GM10266 (cell line): ENCODE data around the gene CR1.
"Not testable (repeated sequence)": the region's sequence is repeated elsewhere in the genome, so short reads cannot be mapped to it uniquely, and the experiment has no call there.

Experiments
- DNase-seq: peaks from one replicate; pipeline ENCODE4 v3.0.0; 2012; ENCODE audit errors: extremely low spot score
- TF ChIP-seq, protein P1 (sequence below): IDR thresholded peaks from 2 replicates; pipeline ENCODE4 v1.5.1; 2012; ENCODE audit warnings: mild to moderate bottlenecking, low read depth; ENCODE audit not compliant: control insufficient read depth, insufficient read depth; ENCODE audit errors: missing control alignments

The CR1 gene

DNA sequence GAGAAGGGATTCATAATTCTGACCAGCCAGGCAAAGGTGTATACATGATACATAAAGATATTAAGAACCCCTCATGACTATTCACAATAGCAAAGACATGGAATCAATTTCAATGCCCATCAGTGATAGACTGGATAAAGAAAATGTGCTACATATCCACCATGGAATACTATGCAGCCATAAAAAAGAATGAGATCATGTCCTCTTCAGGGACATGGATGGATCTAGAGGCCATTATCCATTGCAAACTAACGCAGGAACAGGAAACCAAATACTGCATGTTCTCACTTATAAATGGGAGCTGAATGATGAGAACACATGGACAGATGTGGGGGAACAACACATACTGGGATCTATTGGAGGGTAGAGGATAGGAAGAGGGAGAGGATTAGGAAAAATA is 170.4 kb downstream of the CR1 start:
- TF ChIP-seq, protein P1, sequence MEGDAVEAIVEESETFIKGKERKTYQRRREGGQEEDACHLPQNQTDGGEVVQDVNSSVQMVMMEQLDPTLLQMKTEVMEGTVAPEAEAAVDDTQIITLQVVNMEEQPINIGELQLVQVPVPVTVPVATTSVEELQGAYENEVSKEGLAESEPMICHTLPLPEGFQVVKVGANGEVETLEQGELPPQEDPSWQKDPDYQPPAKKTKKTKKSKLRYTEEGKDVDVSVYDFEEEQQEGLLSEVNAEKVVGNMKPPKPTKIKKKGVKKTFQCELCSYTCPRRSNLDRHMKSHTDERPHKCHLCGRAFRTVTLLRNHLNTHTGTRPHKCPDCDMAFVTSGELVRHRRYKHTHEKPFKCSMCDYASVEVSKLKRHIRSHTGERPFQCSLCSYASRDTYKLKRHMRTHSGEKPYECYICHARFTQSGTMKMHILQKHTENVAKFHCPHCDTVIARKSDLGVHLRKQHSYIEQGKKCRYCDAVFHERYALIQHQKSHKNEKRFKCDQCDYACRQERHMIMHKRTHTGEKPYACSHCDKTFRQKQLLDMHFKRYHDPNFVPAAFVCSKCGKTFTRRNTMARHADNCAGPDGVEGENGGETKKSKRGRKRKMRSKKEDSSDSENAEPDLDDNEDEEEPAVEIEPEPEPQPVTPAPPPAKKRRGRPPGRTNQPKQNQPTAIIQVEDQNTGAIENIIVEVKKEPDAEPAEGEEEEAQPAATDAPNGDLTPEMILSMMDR, result no peak
- no peak for DNase-seq

DNA sequence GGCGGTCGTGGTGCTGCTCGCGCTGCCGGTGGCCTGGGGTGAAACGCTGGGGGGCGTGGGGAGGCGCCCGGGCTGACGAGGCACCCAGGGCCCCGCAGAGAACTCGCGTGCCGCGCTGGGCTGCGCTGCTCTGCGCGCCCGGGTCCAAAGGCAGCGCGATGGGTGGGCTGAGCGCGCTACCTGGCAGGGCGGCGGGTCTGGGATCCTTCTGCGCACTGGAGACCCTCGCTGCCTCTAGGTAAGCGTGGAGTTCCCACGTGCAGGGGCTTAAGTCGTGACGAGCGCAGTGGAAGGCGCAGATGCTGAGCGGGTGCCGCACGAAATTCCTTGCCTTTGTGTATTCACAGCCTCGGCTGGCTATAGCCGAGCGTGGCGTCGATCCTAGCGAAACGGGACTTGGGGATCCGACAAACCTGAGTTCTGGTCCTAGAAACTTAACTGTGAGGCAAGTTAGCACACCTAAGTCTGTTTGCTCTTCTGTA is 173.6 kb downstream of the CR1 start:
- TF ChIP-seq, protein P1, result no peak
- DNase-seq, result no peak

DNA sequence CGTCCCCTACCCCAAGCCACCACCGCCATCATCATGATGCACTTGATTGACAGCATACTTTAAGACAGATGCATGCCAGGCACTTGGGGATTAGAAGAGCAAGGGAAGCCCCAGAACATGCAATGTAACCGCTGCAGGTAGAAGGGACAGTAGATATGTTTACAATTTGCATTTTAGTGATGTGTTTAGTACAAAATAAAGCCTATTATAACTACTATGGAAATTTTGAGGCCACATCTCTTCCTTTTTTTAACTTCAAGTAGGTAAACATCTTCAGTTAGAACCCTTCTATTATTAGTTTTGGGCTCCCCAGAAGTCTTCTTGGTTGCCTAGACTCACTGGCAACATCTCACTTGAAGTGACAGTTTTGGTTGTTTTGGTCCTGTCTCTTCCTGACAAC is 174.2 kb downstream of the CR1 start:
- TF ChIP-seq, protein P1, result no peak

DNA sequence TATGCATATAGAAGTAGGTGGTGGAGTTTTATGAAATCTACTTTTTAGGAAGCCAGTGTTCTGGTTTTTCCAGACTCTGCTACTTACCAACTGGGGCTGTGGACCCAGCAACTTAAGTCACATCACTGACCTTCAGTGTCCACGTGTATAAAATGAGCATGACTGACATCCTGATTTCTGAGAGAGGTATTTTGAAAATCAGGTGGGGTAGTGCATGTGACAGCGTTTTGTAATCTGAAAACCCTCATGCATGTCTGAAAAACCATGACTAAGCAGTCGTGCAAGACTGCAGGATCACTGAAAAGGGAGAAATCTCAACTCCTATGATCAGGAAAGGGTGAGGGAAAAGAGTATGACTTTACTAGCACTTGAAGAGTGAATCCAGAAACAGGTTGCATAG is 175.0 kb downstream of the CR1 start:
- TF ChIP-seq, protein P1, result no peak
- DNase-seq, result no peak

More for the DNA sequence above, 174.2 kb downstream of the CR1 start:
- DNase-seq, result no peak

DNA sequence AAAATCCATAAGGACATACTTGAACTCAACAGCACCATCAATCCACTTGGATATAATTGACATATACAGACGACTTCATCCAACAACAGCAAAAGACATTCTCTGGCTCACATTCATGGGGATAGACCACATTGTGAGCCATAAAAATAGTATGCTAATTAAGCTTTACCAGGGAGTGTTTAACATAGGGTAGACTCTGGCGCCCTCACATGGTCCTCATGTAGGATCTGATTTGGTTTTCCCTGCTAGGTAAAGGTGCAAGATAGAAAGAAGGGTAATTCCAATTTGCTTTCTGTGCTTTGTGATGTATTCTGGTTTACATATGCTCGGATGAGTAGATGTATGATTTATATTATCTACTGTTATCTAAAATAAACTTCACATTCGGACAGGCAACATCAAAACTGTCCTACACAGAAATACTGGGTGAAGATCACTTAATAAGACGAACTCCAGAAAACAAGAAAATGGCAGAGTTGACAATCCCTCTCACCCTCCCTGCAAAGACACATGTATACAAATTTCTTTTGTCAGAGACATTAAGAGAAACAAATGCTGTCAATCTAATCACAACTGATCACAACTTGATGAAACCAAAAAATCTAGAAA is 176.7 kb downstream of the CR1 start:
- peak; percentile 56 for DNase-seq

DNA sequence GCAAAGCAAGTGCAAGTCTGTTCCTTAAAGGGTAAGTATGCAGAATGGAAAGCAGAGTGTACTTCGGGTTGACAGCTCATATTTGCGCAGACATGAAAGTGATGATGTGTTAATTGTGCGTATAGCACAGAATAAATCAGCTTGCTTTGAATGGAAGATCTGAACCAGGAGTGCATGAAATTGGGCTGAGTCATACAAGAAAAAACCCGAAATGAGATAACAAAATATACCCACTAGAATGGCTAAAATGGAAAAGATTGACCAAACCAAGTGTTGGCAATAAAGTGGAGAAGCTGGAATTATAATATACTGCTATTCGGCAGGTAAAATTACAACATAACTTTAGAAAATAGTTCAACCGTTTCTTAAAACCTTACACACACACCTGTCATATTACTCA is 177.4 kb downstream of the CR1 start:
- no peak for DNase-seq

More for the DNA sequence above, 176.7 kb downstream of the CR1 start:
- TF ChIP-seq, protein P1, result peak; percentile 64

DNA sequence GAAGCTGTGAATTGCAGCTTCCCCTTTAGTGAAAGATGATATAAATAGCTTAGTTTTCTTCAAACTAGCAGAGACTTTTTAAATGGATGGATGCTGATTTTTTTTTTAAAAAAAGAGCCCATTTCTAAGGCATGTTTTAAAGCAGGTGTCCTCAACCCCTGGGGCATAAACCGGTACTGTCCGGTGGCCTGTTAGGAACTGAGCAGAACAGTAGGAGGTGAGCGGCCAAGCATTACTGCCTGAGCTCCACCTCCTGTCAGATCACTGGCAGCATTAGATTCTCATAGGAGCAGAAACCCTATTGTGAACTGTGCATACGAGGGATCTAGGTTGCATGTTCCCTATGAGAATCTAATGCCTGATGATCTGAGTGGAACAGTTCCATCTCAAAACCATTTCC is 180.2 kb downstream of the CR1 start:
- no peak for DNase-seq
- TF ChIP-seq, protein P1, result no peak

More for the DNA sequence above, 177.4 kb downstream of the CR1 start:
- TF ChIP-seq, protein P1, result no peak

DNA sequence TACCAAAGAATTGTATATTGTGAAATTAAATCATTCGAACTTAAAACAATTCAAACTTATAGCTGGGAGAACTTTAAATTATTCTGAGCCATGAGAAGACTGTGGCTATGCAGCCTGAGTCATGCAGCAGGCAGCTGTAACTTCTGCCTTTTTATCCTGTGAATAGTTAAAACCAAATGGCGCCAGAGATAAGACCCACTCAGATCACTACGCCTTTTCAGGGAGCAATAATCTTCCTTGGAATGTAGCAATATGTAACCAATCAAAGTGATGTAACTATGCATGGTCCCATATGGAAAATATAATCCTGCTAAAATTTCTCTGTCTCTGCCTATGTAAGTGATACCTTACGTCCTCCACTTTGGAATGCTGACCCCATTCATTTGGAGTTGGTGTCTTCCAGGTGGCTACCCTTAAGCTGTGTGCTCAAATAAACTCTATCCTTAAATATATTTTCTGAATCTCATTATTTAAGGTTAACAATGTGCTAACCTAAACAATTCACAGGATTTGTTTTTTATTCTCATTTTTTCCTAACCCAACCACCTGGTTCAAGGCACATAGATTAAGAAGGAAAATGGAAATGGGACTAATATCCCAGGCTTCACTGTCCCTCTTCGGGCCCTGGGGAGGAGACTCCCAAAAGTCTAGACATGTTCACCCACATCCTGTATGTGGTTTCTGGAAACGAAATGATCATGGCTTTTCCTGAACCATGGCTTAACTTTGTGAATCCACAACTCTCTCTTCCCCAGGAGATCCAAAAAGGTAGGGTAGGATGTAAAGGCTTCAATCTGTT is 184.8 kb downstream of the CR1 start:
- not testable (repeated sequence) for DNase-seq

DNA sequence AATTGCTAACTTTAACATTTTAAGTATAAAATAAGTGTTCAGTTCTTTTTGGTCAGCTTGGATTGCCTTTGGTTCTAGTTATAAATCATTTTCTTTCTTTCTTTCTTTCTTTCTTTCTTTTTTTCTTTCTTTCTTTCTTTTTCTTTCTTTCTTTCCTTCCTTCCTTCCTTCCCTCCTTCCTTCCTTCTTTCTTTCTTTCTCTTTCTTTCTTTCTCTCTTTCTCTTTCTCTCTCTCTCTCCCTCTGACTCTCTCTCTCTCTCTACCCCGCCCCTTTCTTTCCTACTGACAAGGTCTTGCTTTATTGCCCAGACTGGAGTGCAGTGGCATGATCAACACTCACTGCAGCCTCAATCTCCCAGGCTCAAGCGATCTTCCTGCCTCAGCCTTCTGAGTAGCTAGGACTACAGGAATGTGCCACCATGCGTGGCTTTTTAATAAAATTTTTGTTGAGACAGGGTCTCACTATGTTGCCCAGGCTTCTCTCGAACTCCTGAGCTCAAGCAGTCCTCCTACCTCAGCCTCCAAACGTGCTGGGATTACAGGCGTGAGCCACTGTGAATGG is 187.0 kb downstream of the CR1 start:
- not testable (repeated sequence) for DNase-seq

DNA sequence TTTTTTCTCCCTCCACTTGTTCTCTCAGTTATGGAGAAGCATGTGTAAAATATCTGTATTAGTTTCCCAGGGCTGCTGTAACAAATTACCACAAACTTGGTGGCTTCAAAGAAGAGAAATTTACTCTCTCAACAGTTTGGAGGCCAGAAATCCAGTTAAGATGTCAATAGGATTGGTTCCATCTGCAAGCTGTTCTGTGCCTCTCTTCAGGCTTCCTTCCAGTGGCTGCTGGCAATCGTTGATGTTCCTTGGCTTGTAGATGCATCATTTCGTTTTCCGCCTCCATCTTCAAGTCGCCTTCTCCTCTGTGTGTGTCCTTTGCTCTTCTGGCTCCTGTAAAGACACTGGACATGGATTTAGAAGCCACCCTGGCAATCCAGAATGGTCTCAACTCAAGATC is 194.6 kb downstream of the CR1 start:
- not testable (repeated sequence) for DNase-seq
